ENCODE data around the gene GPR78.
A peak's percentile ranks its signal among the peaks of the same experiment; 100 is the strongest.

GPR78 gene

DNA sequence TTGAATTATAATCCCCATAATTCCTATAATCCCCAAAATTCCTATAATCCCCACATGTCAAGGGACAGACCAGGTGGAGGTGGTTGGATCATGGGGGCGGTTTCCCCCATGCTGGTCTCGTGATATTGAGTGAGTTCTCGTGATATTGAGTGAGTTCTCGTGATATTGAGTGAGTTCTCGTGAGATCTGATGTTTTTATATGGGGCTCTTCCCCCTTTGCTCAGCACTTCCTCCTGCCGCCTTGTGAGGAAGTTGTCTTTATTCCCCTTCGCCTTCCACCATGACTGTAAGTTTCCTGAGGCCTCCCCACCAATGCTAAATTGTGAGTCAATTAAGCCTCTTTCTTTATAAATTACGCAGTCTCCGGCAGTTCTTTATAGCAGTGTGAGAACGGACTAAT, 36.6 kb upstream of the GPR78 start:
- intact Hi-C loops (cut with DNase I; ENCODE audit: low total_unique reads), result no loop called here
- Histone ChIP-seq H3K36me3 (no peaks in the 10 kb centered on the region), H3K27me3 (peaks cover 0 to 13% of the 10 kb centered on the region in 2 donors), H3K4me1 (no peaks in the 10 kb centered on the region), H3K4me3 (no peak overlapping the region), H3K27ac (no peak overlapping the region), H3K9me3 (no peaks in the 10 kb centered on the region)
- TF ChIP-seq, protein P1, sequence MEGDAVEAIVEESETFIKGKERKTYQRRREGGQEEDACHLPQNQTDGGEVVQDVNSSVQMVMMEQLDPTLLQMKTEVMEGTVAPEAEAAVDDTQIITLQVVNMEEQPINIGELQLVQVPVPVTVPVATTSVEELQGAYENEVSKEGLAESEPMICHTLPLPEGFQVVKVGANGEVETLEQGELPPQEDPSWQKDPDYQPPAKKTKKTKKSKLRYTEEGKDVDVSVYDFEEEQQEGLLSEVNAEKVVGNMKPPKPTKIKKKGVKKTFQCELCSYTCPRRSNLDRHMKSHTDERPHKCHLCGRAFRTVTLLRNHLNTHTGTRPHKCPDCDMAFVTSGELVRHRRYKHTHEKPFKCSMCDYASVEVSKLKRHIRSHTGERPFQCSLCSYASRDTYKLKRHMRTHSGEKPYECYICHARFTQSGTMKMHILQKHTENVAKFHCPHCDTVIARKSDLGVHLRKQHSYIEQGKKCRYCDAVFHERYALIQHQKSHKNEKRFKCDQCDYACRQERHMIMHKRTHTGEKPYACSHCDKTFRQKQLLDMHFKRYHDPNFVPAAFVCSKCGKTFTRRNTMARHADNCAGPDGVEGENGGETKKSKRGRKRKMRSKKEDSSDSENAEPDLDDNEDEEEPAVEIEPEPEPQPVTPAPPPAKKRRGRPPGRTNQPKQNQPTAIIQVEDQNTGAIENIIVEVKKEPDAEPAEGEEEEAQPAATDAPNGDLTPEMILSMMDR (IDR thresholded peaks at IDR 0.05), result no peak
- DNase-seq, result peak in 1 of 2 donors; percentile 21

DNA sequence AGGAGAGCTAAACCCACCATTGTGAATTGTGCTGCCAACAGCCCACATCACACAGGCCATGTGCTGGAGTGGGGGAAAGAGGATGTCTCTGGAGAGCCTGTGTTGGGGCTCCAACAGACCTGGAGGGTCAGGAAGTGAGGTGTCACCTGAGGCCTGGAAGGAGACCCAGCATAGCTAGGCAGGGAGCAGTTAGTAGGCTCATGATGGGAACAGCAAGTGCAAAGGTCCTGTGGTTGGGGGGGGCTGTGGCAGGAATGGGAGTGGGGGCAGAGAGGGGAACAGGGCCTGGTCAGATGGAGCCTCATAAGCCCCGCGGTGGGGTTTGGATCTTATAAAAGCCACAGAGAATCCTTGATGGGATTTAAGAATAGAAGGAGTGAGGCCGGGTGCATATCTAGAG, 35.9 kb upstream of the GPR78 start:
- H3K9me3 ChIP-seq, result no peaks in the 10 kb centered on the region
- TF ChIP-seq, protein P1 (IDR thresholded peaks at IDR 0.05), result no peak
- H3K4me1 ChIP-seq, result no peaks in the 10 kb centered on the region
- H3K27me3 ChIP-seq, result peaks cover 0 to 13% of the 10 kb centered on the region in 2 donors
- DNase-seq, result no peak
- no peak overlapping the region for H3K4me3 ChIP-seq
- no peaks in the 10 kb centered on the region for H3K36me3 ChIP-seq
- intact Hi-C loops (cut with DNase I; ENCODE audit: low total_unique reads), result no loop called here
- no peak overlapping the region for H3K27ac ChIP-seq

DNA sequence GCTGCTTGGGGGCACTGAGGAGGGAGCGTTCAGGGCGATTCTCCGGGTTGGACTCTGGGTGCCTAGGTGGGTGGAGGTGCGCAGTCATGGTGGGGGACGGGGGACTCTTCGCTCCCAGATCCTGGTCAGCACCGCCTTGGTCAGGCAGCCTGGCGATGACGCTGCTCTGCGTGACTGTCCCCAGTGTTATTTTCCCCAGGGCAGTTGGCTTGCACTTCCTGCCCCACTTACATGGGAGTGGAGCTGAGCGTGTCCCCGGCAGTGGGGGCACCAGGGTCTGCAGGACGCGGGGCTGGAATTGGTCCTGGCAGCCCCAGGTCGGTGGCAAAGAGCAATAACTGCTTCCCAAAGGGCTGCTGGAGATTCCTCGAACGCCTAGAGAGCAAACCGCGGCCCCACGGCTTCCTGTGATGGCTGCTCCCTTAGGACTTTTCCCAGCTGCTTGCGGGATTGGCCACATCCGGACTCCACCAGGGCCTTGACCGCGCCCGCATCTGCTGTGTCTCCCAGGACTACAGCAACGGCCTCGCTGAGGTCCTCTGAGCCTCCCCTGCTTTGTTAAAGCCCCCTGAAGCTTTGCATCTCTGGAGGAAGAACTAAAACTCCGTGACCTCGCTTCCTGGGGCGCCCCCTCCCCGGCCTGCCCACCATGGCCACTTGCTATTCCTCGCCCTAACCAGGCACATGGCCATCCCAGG, 35.3 kb upstream of the GPR78 start:
- peaks cover 0 to 13% of the 10 kb centered on the region in 2 donors for H3K27me3 ChIP-seq
- TF ChIP-seq, protein P1 (IDR thresholded peaks at IDR 0.05), result no peak
- no peaks in the 10 kb centered on the region for H3K36me3 ChIP-seq
- intact Hi-C loops (cut with DNase I; ENCODE audit: low total_unique reads), result no loop called here
- peak in 1 of 2 donors; percentile 49 for DNase-seq
- H3K9me3 ChIP-seq, result no peaks in the 10 kb centered on the region
- no peak overlapping the region for H3K4me3 ChIP-seq
- H3K4me1 ChIP-seq, result no peaks in the 10 kb centered on the region
- no peak overlapping the region for H3K27ac ChIP-seq

DNA sequence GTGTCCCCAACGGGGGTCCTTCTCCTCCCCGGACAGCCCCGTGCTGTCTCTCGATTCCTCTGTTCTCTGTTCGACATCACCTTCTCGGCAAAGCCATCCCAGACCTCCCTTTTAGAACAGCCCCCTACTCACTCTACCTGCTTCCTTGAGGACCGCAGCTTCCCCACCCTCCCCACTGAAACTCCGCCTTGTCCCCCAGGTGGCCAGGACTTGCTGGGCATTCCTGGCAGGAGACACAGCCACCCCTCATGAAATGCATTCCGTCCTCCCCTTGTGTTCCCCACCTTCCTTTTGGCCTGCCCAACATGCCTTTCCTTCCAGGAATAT, 34.8 kb upstream of the GPR78 start:
- Histone ChIP-seq H3K27ac (no peak overlapping the region), H3K4me3 (no peak overlapping the region), H3K27me3 (peaks cover 0 to 13% of the 10 kb centered on the region in 2 donors), H3K36me3 (no peaks in the 10 kb centered on the region), H3K9me3 (no peaks in the 10 kb centered on the region), H3K4me1 (no peaks in the 10 kb centered on the region)
- TF ChIP-seq, protein P1 (IDR thresholded peaks at IDR 0.05), result no peak
- DNase-seq, result no peak
- intact Hi-C loops (cut with DNase I; ENCODE audit: low total_unique reads), result no loop called here

DNA sequence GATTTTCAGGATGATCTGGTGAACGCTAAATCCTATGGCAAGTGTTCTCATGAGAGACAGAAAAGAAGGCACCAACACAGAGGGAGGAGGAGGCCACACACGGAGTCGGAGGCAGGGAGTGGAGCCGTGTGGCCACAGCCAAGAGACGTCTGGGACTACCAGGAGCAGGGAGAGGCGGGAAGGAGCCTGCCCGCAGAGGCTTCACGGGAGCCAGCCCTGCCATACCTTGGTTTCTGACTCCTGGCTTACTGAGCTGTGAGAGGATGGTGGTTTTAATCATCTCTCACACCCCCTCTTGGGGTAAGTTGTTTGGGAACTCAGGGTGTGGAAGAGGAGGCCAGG, 33.5 kb upstream of the GPR78 start:
- Histone ChIP-seq H3K36me3 (no peaks in the 10 kb centered on the region), H3K4me3 (no peak overlapping the region), H3K27me3 (peaks cover 0 to 13% of the 10 kb centered on the region in 2 donors), H3K4me1 (no peaks in the 10 kb centered on the region), H3K9me3 (no peaks in the 10 kb centered on the region), H3K27ac (no peak overlapping the region)
- intact Hi-C loops (cut with DNase I; ENCODE audit: low total_unique reads), result no loop called here
- peak in 1 of 2 donors; percentile 31 for DNase-seq
- TF ChIP-seq, protein P1 (IDR thresholded peaks at IDR 0.05), result no peak
